Testis (tissue), 3 donors: Measurements from ENCODE around the gene ADISSP. TPM values are rescaled to one million over a fixed set of nuclear protein-coding genes. Genes with fewer than 3 reads are reported as not detected.

ENCODE experiments used
- DNase-seq: peaks from one replicate; pipeline ENCODE4 v3.0.0-alpha.2; 2019
- H3K27ac ChIP-seq, 2 donors: fragments of 200-600 bp; sonication (generic); one replicate each; pipeline ENCODE4 v1.5.1; 2019
- H3K27me3 ChIP-seq: fragments of 200-600 bp; sonication (generic); one replicate; pipeline ENCODE4 v1.5.1; 2019
- H3K36me3 ChIP-seq: fragments of 200-600 bp; sonication (generic); one replicate; pipeline ENCODE4 v1.5.1; 2017; ENCODE audit warnings: low read depth; ENCODE audit errors: missing control alignments
- H3K4me1 ChIP-seq: fragments of 200-600 bp; sonication (generic); one replicate; pipeline ENCODE4 v1.5.1; 2019
- H3K4me3 ChIP-seq, 2 donors: fragments of 200-600 bp; sonication (generic); one replicate each; pipeline ENCODE4 v1.5.1; 2017 to 2019
- H3K9me3 ChIP-seq: fragments of 200-600 bp; sonication (generic); one replicate; pipeline ENCODE4 v1.5.1; 2017
- CTCF ChIP-seq, 3 experiments: fragments of 450-650 bp in 2 of 3; fragments of 200-600 bp in 1 of 3; sonication (generic) in 1 of 3; IDR thresholded peaks; one replicate each; pipeline ENCODE4 v1.5.1; 2016 to 2019; ENCODE audit warnings: antibody characterized with exemption in 3 of 3, mild to moderate bottlenecking in 2 of 3, moderate library complexity in 1 of 3
- POLR2A ChIP-seq: fragments of 450-650 bp; IDR thresholded peaks from one replicate; pipeline ENCODE4 v1.6.1; 2017; ENCODE audit warnings: antibody characterized with exemption, mild to moderate bottlenecking, moderate library complexity
- WGBS, 2 donors: methylation state at CpG; one replicate each; pipeline ENCODE4 v1.1.5; 2018; 5-methylcytosine and 5-hydroxymethylcytosine counted together
- intact Hi-C: fragments of 100-400 bp; cut with DNase I; formaldehyde crosslinking; loops from one replicate; pipeline ENCODE4 v1.15.1; 2023; ENCODE audit warnings: low total_unique reads
- polyA plus RNA-seq: library from polyadenylated mRNA; stranded (reverse); fragments of 350-450 nt; fragmentation: Illumina TruSeq; extraction: RNeasy Lipid Tissue Mini Kit (QIAGEN cat#74804); gene quantifications from one replicate; pipeline ENCODE4 v1.2.3, GENCODE V29; 2014; ENCODE audit warnings: low read depth, low replicate concordance; ENCODE audit not compliant: insufficient read depth
- total RNA-seq, 2 donors: library from RNA; depleted of rRNA; stranded (reverse); fragments of >200 nt; gene quantifications; one replicate each; pipeline ENCODE4 v1.2.3, GENCODE V29; 2016

ADISSP gene
- total and polyA plus RNA-seq, 3 donors from 2014 or later, result 17.6 to 36.5 (median 19.7) TPM

GRCh38 chr20:3777381-3777715 lies 9.8 kb upstream of the ADISSP start:
- intact Hi-C loops, result no loop called here
- WGBS, 2 donors, result 5 to 29% methylated on average over 6 to 16 of the region's 16 CpGs
- Histone ChIP-seq H3K27ac (no peak overlapping the region), H3K27me3 (no peaks in the 10 kb centered on the region), H3K4me3 (peak overlapping the region; percentile 27 to 45), H3K9me3 (no peaks in the 10 kb centered on the region), H3K36me3 (no peaks in the 10 kb centered on the region), H3K4me1 (peaks cover 7% of the 10 kb centered on the region)
- no peak for DNase-seq
- no peak for TF ChIP-seq CTCF (IDR thresholded peaks at IDR 0.05)
- TF ChIP-seq POLR2A, result no peak

- no peaks in the 10 kb centered on the region for H3K27me3 ChIP-seq
- DNase-seq, result no peak
- no peak for TF ChIP-seq POLR2A
- TF ChIP-seq CTCF (IDR thresholded peaks at IDR 0.05), result no peak
- no peak overlapping the region for H3K27ac ChIP-seq
- 94 to 97% methylated on average over 4 of the region's 4 CpGs for WGBS, 2 donors
- H3K9me3 ChIP-seq, result no peaks in the 10 kb centered on the region
- H3K36me3 ChIP-seq, result no peaks in the 10 kb centered on the region
- H3K4me1 ChIP-seq, result peaks cover 3% of the 10 kb centered on the region
- H3K4me3 ChIP-seq, result no peak overlapping the region
- intact Hi-C loops, result no loop called here
These were observed 8.0 kb upstream of the ADISSP start for GRCh38 chr20:3775457-3776108.

- Histone ChIP-seq H3K27ac (no peak overlapping the region), H3K4me3 (no peak overlapping the region), H3K4me1 (peaks cover 6% of the 10 kb centered on the region), H3K27me3 (no peaks in the 10 kb centered on the region), H3K36me3 (no peaks in the 10 kb centered on the region), H3K9me3 (no peaks in the 10 kb centered on the region)
- intact Hi-C loops, result no loop called here
- DNase-seq, result no peak
- TF ChIP-seq CTCF (IDR thresholded peaks at IDR 0.05), result no peak
- no peak for TF ChIP-seq POLR2A
- WGBS, 2 donors, result 88% methylated on average over 7 of the region's 7 CpGs
These were observed 4.1 kb upstream of the ADISSP start for GRCh38 chr20:3771552-3772058.

- Histone ChIP-seq H3K27ac (peak overlapping the region; percentile 87 to 91), H3K4me3 (peak overlapping the region; percentile 63 to 73), H3K4me1 (peaks cover 8% of the 10 kb centered on the region), H3K27me3 (no peaks in the 10 kb centered on the region), H3K9me3 (no peaks in the 10 kb centered on the region), H3K36me3 (no peaks in the 10 kb centered on the region)
- intact Hi-C loops, result no loop called here
- peak in 2 of 3 experiments; percentile 31 to 34 for TF ChIP-seq CTCF (IDR thresholded peaks at IDR 0.05)
- no peak for TF ChIP-seq POLR2A
- peak; percentile 84 for DNase-seq
- WGBS, 2 donors, result 4 to 5% methylated on average over 16 to 35 of the region's 51 CpGs
These were observed 983 bp upstream of the ADISSP start for GRCh38 chr20:3768342-3769130.
